Measurements from ENCODE around the gene SLC16A8. TPM values are rescaled to one million over a fixed set of nuclear protein-coding genes. Genes with fewer than 3 reads are reported as not detected.

The SLC16A8 gene
- total RNA-seq, 2 experiments from 2014 or later: not detected

GRCh38 chr22:38087855-38088254 lies 3.9 kb upstream of the SLC16A8 start:
- Mint-ChIP-seq H3K27me3 (peaks cover 33% of the 10 kb centered on the region), H3K9me3 (no peaks in the 10 kb centered on the region), H3K4me1 (ENCODE audit: low read depth) (no peaks in the 10 kb centered on the region), H3K4me3 (no peak overlapping the region), H3K27ac (no peak overlapping the region), H3K36me3 (ENCODE audit: low read depth) (peaks cover 4% of the 10 kb centered on the region)
- ChIA-PET CTCF (no interaction called here), POLR2A (no interaction called here)
- H3K27ac ChIP-seq (ENCODE audit: low read depth in 1 of 2, low read length in 2 of 2): no peak overlapping the region
- no peaks in the 10 kb centered on the region for H3K4me1 ChIP-seq (ENCODE audit: insufficient read depth, low read length)
- ATAC-seq (ENCODE audit: poor library complexity) (no peak), DNase-seq (no peak)
- no peaks in the 10 kb centered on the region for H3K9me3 ChIP-seq (ENCODE audit: control insufficient read depth in 1 of 2, insufficient read depth in 1 of 2, low read length in 2 of 2)
- intact Hi-C loops (cut with DNase I, micrococcal nuclease): no loop called here
- no peak overlapping the region for H3K4me3 ChIP-seq (ENCODE audit: low read length)
- TF ChIP-seq CTCF (IDR thresholded peaks at IDR 0.05): no peak
- no peaks in the 10 kb centered on the region for H3K36me3 ChIP-seq (ENCODE audit: insufficient read depth, low read length)
- H3K27me3 ChIP-seq (ENCODE audit: control insufficient read depth in 1 of 2, insufficient read depth in 2 of 2, low read length in 2 of 2): peaks cover 13 to 20% of the 10 kb centered on the region in 2 experiments

- DNase-seq: no peak
- Mint-ChIP-seq H3K4me1 (ENCODE audit: low read depth) (no peaks in the 10 kb centered on the region), H3K4me3 (no peak overlapping the region), H3K27me3 (peaks cover 35% of the 10 kb centered on the region), H3K36me3 (ENCODE audit: low read depth) (peaks cover 4% of the 10 kb centered on the region), H3K27ac (no peak overlapping the region), H3K9me3 (no peaks in the 10 kb centered on the region)
- H3K27me3 ChIP-seq (ENCODE audit: control insufficient read depth in 1 of 2, insufficient read depth in 2 of 2, low read length in 2 of 2): peaks cover 20 to 29% of the 10 kb centered on the region in 2 experiments
- ChIA-PET CTCF (no interaction called here), POLR2A (no interaction called here)
- no peak for ATAC-seq (ENCODE audit: poor library complexity)
- peaks cover 7% of the 10 kb centered on the region for H3K4me1 ChIP-seq (ENCODE audit: insufficient read depth, low read length)
- intact Hi-C loops (cut with DNase I, micrococcal nuclease): no loop called here
- TF ChIP-seq CTCF (IDR thresholded peaks at IDR 0.05): no peak
- H3K36me3 ChIP-seq (ENCODE audit: insufficient read depth, low read length): no peaks in the 10 kb centered on the region
- H3K9me3 ChIP-seq (ENCODE audit: control insufficient read depth in 1 of 2, insufficient read depth in 1 of 2, low read length in 2 of 2): peaks cover 0 to 6% of the 10 kb centered on the region in 2 experiments
- H3K27ac ChIP-seq (ENCODE audit: low read depth in 1 of 2, low read length in 2 of 2): no peak overlapping the region
- H3K4me3 ChIP-seq (ENCODE audit: low read length): no peak overlapping the region
Measured at GRCh38 chr22:38086942-38087341, 3.0 kb upstream of the SLC16A8 start.

- ChIA-PET POLR2A (no interaction called here), CTCF (no interaction called here)
- Histone ChIP-seq H3K27me3 (ENCODE audit: control insufficient read depth in 1 of 2, insufficient read depth in 2 of 2, low read length in 2 of 2) (peaks cover 25 to 35% of the 10 kb centered on the region in 2 experiments), H3K4me3 (ENCODE audit: low read length) (no peak overlapping the region), H3K27ac (ENCODE audit: low read depth in 1 of 2, low read length in 2 of 2) (no peak overlapping the region), H3K36me3 (ENCODE audit: insufficient read depth, low read length) (no peaks in the 10 kb centered on the region), H3K4me1 (ENCODE audit: insufficient read depth, low read length) (peaks cover 13% of the 10 kb centered on the region), H3K9me3 (ENCODE audit: control insufficient read depth in 1 of 2, insufficient read depth in 1 of 2, low read length in 2 of 2) (peaks cover 0 to 11% of the 10 kb centered on the region in 2 experiments)
- H3K36me3 Mint-ChIP-seq (ENCODE audit: low read depth): peaks cover 4% of the 10 kb centered on the region
- no peak overlapping the region for H3K4me3 Mint-ChIP-seq
- no peak for TF ChIP-seq CTCF (IDR thresholded peaks at IDR 0.05)
- H3K9me3 Mint-ChIP-seq: no peaks in the 10 kb centered on the region
- intact Hi-C loops (cut with DNase I, micrococcal nuclease): no loop called here
- no peak overlapping the region for H3K27ac Mint-ChIP-seq
- no peak for ATAC-seq (ENCODE audit: poor library complexity)
- no peaks in the 10 kb centered on the region for H3K4me1 Mint-ChIP-seq (ENCODE audit: low read depth)
- DNase-seq: peak in 1 of 14 experiments; percentile 14
- peaks cover 38% of the 10 kb centered on the region for H3K27me3 Mint-ChIP-seq
Measured at GRCh38 chr22:38086001-38086845, 2.2 kb upstream of the SLC16A8 start.
